Right renal cortex interstitium (tissue), 3 donors: ENCODE measurements around the gene HAO2. TPM values are rescaled to one million over a fixed set of nuclear protein-coding genes. Genes with fewer than 3 reads are reported as not detected.

Experiments used
- DNase-seq, 3 donors: peaks; one replicate each; pipeline ENCODE4 v3.0.0-alpha.2; 2013; ENCODE audit warnings: low read depth in 3 of 3, low spot score in 2 of 3
- polyA plus RNA-seq, 3 donors: library from polyadenylated mRNA; unstranded; fragments of 120-200 nt; gene quantifications; one replicate each; pipeline ENCODE4 v1.2.1, GENCODE V29; 2013; ENCODE audit not compliant: insufficient read length in 3 of 3

Gene HAO2
- polyA plus RNA-seq, 3 donors, result 87.5 to 118 (median 114) TPM

DNA sequence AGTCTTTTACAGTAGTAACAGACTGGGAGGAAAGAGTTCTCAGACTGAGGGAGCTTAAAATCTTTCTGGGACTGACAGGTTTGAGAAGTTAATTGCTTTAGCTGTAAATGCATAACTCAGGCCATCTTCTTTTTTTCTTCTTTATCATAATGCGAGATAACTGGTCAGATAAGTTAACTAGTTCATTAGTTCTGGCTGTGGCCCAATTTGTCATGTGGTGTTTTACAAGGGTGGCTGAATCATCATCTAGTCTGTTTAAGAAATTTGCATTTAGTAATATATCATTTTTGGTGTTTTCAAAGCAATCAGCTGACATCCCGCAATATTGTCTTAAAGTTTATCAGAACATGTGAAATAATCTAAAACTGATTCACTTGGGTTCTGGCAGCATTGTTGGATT is 60.4 kb downstream of the HAO2 start:
- no peak for DNase-seq

- DNase-seq, result no peak
Measured at GRCh38 chr1:119429687-119430086, 61.1 kb downstream of the HAO2 start.

- DNase-seq, result no peak
Measured at GRCh38 chr1:119430486-119430885, 61.9 kb downstream of the HAO2 start.

- DNase-seq, result no peak
Measured at GRCh38 chr1:119431836-119432235, 63.3 kb downstream of the HAO2 start.

DNA sequence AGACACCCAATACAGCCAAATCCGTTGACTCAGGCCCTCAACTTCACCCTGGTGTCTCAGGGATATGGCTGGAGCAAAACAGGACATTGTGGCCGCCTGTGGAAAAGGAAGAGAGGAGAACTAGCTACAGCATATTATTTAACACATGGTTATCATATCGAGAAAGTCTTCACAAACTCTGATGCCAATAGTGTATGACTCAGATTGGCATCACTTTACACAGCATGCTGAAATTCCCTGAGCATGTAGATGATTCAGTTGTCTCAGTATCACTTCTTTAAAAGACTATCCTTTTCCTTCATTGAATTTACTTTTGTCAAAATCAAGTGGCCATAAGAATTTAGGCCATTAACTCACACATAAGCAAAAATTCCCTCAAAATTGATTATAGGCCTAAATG is 66.5 kb downstream of the HAO2 start:
- DNase-seq, result no peak

GRCh38 chr1:119438761-119439160 is 70.2 kb downstream of the HAO2 start:
- no peak for DNase-seq

DNA sequence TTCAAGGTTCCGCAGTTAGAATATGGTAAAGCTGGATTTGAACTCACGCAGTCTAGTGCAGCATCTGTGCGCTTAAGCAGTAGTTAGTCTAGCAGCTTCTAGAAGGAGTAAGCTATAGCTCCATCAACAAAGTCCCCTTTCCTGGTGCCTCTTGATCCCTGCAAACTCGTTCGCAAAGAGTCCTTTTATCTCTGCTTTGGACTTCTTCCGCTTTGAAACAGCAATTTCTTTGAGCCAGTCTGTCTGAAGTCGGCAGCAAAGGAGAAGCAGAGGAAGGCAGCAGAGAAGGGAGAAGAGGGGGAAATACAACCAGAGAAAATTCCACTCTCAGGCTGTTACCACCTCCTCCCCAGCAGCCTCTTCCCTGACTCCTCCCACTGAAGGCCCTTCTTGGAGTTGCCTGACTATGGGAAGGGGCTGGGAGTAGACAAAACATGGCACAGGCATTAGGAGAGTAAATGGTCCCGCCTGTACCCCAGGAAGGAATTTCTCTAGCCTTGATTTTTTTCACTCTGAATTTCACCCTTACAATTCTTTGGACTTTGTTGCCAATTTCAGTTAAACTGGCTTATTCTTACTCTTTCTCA is 72.2 kb downstream of the HAO2 start:
- no peak for DNase-seq

- no peak for DNase-seq
Measured at GRCh38 chr1:119442756-119443155, 74.2 kb downstream of the HAO2 start.

Other genes with a start within 250 kb of the HAO2 start
- gene WARS2, start 228.1 kb upstream of the HAO2 start, polyA plus RNA-seq, result 10 to 100 TPM; 19.2 to 22.6 (median 19.3) TPM
- gene HSD3B2, start 46.4 kb downstream of the HAO2 start, polyA plus RNA-seq, result 1 to 10 TPM; 1.2 to 1.3 (median 1.2) TPM
- gene HSD3B1, start 138.4 kb downstream of the HAO2 start, polyA plus RNA-seq, result under 1 TPM in 2 of 3 donors, not detected in 1; 0.13 to 0.44 TPM